H9 (cell line): Measurements from ENCODE around the gene HERC6. TPM values are rescaled to one million over a fixed set of nuclear protein-coding genes. Genes with fewer than 3 reads are reported as not detected.

Experiments used
- DNase-seq: peaks from one replicate; pipeline ENCODE4 v3.0.0-alpha.2; 2017
- H2AFZ ChIP-seq: one replicate; pipeline ENCODE4 v1.6.1; 2013; ENCODE audit warnings: mild to moderate bottlenecking, low read length, control low read depth, moderate library complexity
- H2AK5ac ChIP-seq: 2 replicates; pipeline ENCODE4 v1.6.1; 2013; ENCODE audit warnings: low read length, control low read depth, mixed read lengths; ENCODE audit not compliant: insufficient read length
- H2BK120ac ChIP-seq: one replicate; pipeline ENCODE4 v1.6.1; 2013; ENCODE audit warnings: low read depth, mild to moderate bottlenecking, low read length, control low read depth, inconsistent platforms; ENCODE audit not compliant: poor library complexity, severe bottlenecking
- H2BK12ac ChIP-seq: 2 replicates; pipeline ENCODE4 v1.6.1; 2013; ENCODE audit warnings: low read length, control low read depth, mixed read lengths, low read depth; ENCODE audit not compliant: insufficient read length
- H2BK15ac ChIP-seq: 2 replicates; pipeline ENCODE4 v1.6.1; 2013; ENCODE audit warnings: low read depth, low read length, control low read depth
- H2BK20ac ChIP-seq: one replicate; pipeline ENCODE4 v1.6.1; 2013; ENCODE audit warnings: low read depth, mild to moderate bottlenecking, low read length, control low read depth, inconsistent platforms; ENCODE audit not compliant: poor library complexity, severe bottlenecking
- H2BK5ac ChIP-seq: 2 replicates; pipeline ENCODE4 v1.6.1; 2013; ENCODE audit warnings: low read length, control low read depth, mixed read lengths; ENCODE audit not compliant: insufficient read length
- H3K14ac ChIP-seq: 2 replicates; pipeline ENCODE4 v1.6.1; 2013; ENCODE audit warnings: low read length, control low read depth; ENCODE audit not compliant: insufficient read depth
- H3K18ac ChIP-seq: 2 replicates; pipeline ENCODE4 v1.6.1; 2013; ENCODE audit warnings: low read depth, mild to moderate bottlenecking, mixed read lengths, low read length, control low read depth; ENCODE audit not compliant: insufficient read length
- H3K23ac ChIP-seq: 2 replicates; pipeline ENCODE4 v1.6.1; 2013; ENCODE audit warnings: low read length, control low read depth, mixed read lengths, low read depth; ENCODE audit not compliant: insufficient read length
- H3K23me2 ChIP-seq: 2 replicates; pipeline ENCODE4 v1.6.1; 2013; ENCODE audit warnings: low read depth, mild to moderate bottlenecking, mixed read lengths, low read length, control low read depth; ENCODE audit not compliant: insufficient read length, poor library complexity, severe bottlenecking
- H3K27ac ChIP-seq: 2 replicates; pipeline ENCODE4 v1.5.1; 2013; ENCODE audit warnings: low read length, control low read depth, mixed read lengths, low read depth; ENCODE audit not compliant: insufficient read length
- H3K27me3 ChIP-seq: 2 replicates; pipeline ENCODE4 v1.6.1; 2013; ENCODE audit warnings: low read length, control low read depth, inconsistent platforms; ENCODE audit not compliant: insufficient read depth
- H3K4ac ChIP-seq: 2 replicates; pipeline ENCODE4 v1.6.1; 2013; ENCODE audit warnings: low read depth, mild to moderate bottlenecking, control low read depth, inconsistent platforms, low read length, moderate library complexity
- H3K4me1 ChIP-seq: 2 replicates; pipeline ENCODE4 v1.6.1; 2013; ENCODE audit warnings: low read length, control low read depth, inconsistent platforms; ENCODE audit not compliant: insufficient read depth
- H3K4me2 ChIP-seq: 2 replicates; pipeline ENCODE4 v1.6.1; 2013; ENCODE audit warnings: low read length, control low read depth, mixed read lengths; ENCODE audit not compliant: insufficient read length, insufficient read depth
- H3K56ac ChIP-seq: 2 replicates; pipeline ENCODE4 v1.6.1; 2013; ENCODE audit warnings: low read depth, mild to moderate bottlenecking, mixed read lengths, low read length, control low read depth; ENCODE audit not compliant: insufficient read length
- H3K79me1 ChIP-seq: 2 replicates; pipeline ENCODE4 v1.6.1; 2013; ENCODE audit warnings: low read depth, mild to moderate bottlenecking, moderate library complexity, low read length, control low read depth, inconsistent platforms; ENCODE audit not compliant: insufficient read depth, poor library complexity, severe bottlenecking
- H3K79me2 ChIP-seq: 2 replicates; pipeline ENCODE4 v1.6.1; 2013; ENCODE audit warnings: low read length, control low read depth, inconsistent platforms; ENCODE audit not compliant: insufficient read depth
- H3K9ac ChIP-seq: 2 replicates; pipeline ENCODE4 v1.6.1; 2013; ENCODE audit warnings: low read length, control low read depth, mixed read lengths; ENCODE audit not compliant: insufficient read length; ENCODE audit errors: extremely low read depth
- H3K9me3 ChIP-seq: one replicate; pipeline ENCODE4 v1.6.1; 2013; ENCODE audit warnings: low read depth, low read length, inconsistent platforms; ENCODE audit not compliant: control insufficient read depth
- H3T11ph ChIP-seq: one replicate; pipeline ENCODE4 v1.6.1; 2013; ENCODE audit warnings: mild to moderate bottlenecking, low read length, control low read depth, inconsistent platforms
- H4K20me1 ChIP-seq: one replicate; pipeline ENCODE4 v1.6.1; 2013; ENCODE audit not compliant: control insufficient read depth, insufficient read length, insufficient read depth
- H4K5ac ChIP-seq: 2 replicates; pipeline ENCODE4 v1.6.1; 2013; ENCODE audit warnings: low read depth, mild to moderate bottlenecking, mixed read lengths, low read length, control low read depth; ENCODE audit not compliant: insufficient read length
- H4K8ac ChIP-seq: replicated peaks from 2 replicates; pipeline ENCODE4 v1.6.1; 2013; ENCODE audit warnings: low read length, control low read depth, mixed read lengths, low read depth; ENCODE audit not compliant: insufficient read length
- H4K91ac ChIP-seq: 2 replicates; pipeline ENCODE4 v1.6.1; 2013; ENCODE audit warnings: low read depth, mild to moderate bottlenecking, moderate library complexity, mixed read lengths, low read length, control low read depth; ENCODE audit not compliant: insufficient read length
- H3K27ac Mint-ChIP-seq, 3 experiments: 2 replicates in 2 of 3; 3 replicates in 1 of 3; pipeline ENCODE4 v1.8.0; 2020 to 2021; ENCODE audit warnings: mixed read lengths in 3 of 3, mild to moderate bottlenecking in 1 of 3, moderate library complexity in 1 of 3
- H3K27me3 Mint-ChIP-seq: 2 replicates; pipeline ENCODE4 v1.8.0; 2021; ENCODE audit warnings: low read depth, mild to moderate bottlenecking, moderate library complexity, mixed read lengths
- H3K36me3 Mint-ChIP-seq, 3 experiments: 2 replicates in 2 of 3; 3 replicates in 1 of 3; pipeline ENCODE4 v1.8.0; 2020 to 2021; ENCODE audit warnings: low read depth in 3 of 3, mixed read lengths in 3 of 3; ENCODE audit not compliant: insufficient read depth in 1 of 3
- H3K4me1 Mint-ChIP-seq, 2 experiments: 2 replicates each; pipeline ENCODE4 v1.8.0; 2020; ENCODE audit warnings: mixed read lengths in 2 of 2
- H3K4me3 Mint-ChIP-seq, 2 experiments: 2 replicates in 1 of 2; 3 replicates in 1 of 2; pipeline ENCODE4 v1.8.0; 2020 to 2021; ENCODE audit warnings: mild to moderate bottlenecking in 2 of 2, mixed read lengths in 2 of 2, moderate library complexity in 1 of 2
- H3K9me3 Mint-ChIP-seq, 2 experiments: 2 replicates in 1 of 2; 3 replicates in 1 of 2; pipeline ENCODE4 v1.8.0; 2020; ENCODE audit warnings: mild to moderate bottlenecking in 2 of 2, mixed read lengths in 2 of 2, moderate library complexity in 1 of 2
- WGBS: extraction: QIAGEN DNeasy Blood & Tissue Kit; methylation state at CpG from one replicate; pipeline ENCODE4 v1.1.7; 2013; ENCODE audit warnings: missing lambda C conversion rate, low lambda C conversion rate, mixed read lengths; ENCODE audit not compliant: insufficient read length; ENCODE audit errors: extremely low coverage; 5-methylcytosine and 5-hydroxymethylcytosine counted together
- total RNA-seq: library from RNA; stranded (reverse); gene quantifications from 2 replicates; pipeline ENCODE4 v1.2.1, GENCODE V29; 2021
- TF ChIP-seq, protein P1 (sequence below): fragments of 200-600 bp; sonication (generic); conservative IDR thresholded peaks from 3 replicates; pipeline ENCODE4 v1.8.0; 2021; ENCODE audit warnings: antibody characterized with exemption, mild to moderate bottlenecking

Gene HERC6
- total RNA-seq, 1 experiment from 2014 or later: 8.2 TPM

DNA sequence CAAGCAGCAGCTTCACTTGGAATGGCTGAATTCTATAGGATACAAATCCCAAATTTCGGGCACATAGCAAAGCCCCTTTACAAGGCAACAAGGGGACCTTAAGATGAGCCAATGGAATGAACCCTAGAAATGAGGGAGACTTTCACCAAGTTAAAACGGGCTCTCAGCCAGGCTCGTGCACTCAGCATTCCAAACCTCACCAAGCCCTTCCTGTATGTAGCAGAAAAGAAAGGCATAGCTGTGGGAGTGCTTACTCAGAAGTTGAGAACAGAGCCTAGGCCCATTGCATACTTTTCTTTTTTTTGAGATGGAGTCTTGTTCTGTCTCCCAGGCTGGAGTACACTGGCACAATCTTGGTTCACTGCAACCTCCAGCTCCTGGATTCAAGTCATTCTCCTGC is 67.5 kb downstream of the HERC6 start:
- Mint-ChIP-seq H3K4me3 (no peak overlapping the region), H3K27ac (no peak overlapping the region), H3K27me3 (no peaks in the 10 kb centered on the region), H3K36me3 (peaks cover 8 to 16% (median 13%) of the 10 kb centered on the region in 3 experiments; a peak in 6 of 7 replicates), H3K9me3 (peaks cover 4 to 10% of the 10 kb centered on the region in 2 experiments; a peak in 3 of 5 replicates), H3K4me1 (peaks cover 20 to 39% of the 10 kb centered on the region in 2 experiments)
- TF ChIP-seq, protein P1, sequence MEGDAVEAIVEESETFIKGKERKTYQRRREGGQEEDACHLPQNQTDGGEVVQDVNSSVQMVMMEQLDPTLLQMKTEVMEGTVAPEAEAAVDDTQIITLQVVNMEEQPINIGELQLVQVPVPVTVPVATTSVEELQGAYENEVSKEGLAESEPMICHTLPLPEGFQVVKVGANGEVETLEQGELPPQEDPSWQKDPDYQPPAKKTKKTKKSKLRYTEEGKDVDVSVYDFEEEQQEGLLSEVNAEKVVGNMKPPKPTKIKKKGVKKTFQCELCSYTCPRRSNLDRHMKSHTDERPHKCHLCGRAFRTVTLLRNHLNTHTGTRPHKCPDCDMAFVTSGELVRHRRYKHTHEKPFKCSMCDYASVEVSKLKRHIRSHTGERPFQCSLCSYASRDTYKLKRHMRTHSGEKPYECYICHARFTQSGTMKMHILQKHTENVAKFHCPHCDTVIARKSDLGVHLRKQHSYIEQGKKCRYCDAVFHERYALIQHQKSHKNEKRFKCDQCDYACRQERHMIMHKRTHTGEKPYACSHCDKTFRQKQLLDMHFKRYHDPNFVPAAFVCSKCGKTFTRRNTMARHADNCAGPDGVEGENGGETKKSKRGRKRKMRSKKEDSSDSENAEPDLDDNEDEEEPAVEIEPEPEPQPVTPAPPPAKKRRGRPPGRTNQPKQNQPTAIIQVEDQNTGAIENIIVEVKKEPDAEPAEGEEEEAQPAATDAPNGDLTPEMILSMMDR: no peak
- Histone ChIP-seq H3K27me3 (no peaks in the 10 kb centered on the region), H2BK12ac (no peak overlapping the region), H2AFZ (no peak overlapping the region), H3K9me3 (no peaks in the 10 kb centered on the region), H3K4me1 (peaks cover 5% of the 10 kb centered on the region; the same call in 1 of the 2 replicates), H4K20me1 (no peaks in the 10 kb centered on the region), H3K27ac (no peak overlapping the region), H2BK15ac (no peak overlapping the region), H4K91ac (no peak overlapping the region), H3K79me2 (no peaks in the 10 kb centered on the region), H3K23ac (no peak overlapping the region), H4K8ac (no peak overlapping the region), H3K79me1 (no peaks in the 10 kb centered on the region), H2AK5ac (no peak overlapping the region), H3K4ac (no peak overlapping the region), H3K18ac (no peak overlapping the region), H2BK5ac (no peak overlapping the region), H3K56ac (no peak overlapping the region), H3T11ph (no peak overlapping the region), H2BK20ac (no peak overlapping the region), H3K4me2 (no peak overlapping the region), H3K23me2 (no peaks in the 10 kb centered on the region), H3K14ac (no peak overlapping the region), H2BK120ac (no peak overlapping the region), H4K5ac (no peak overlapping the region), H3K9ac (no peak overlapping the region)
- no peak for DNase-seq
- no CpG with 5 or more reads among the region's 3 CpGs for whole genome bisulfite sequencing
